Fibroblast of skin of right biceps (primary cell): ENCODE data around the gene CFAP20DC.
A peak's percentile ranks its signal among the peaks of the same experiment; 100 is the strongest.

Experiments used
- DNase-seq: peaks from one replicate; pipeline ENCODE4 v3.0.0-alpha.2; 2013

CFAP20DC gene

GRCh38 chr3:58798312-58798711, 251.5 kb downstream of the CFAP20DC start:
- no peak for DNase-seq

- DNase-seq: no peak
Measured at GRCh38 chr3:58794750-58795149, 255.1 kb downstream of the CFAP20DC start.

GRCh38 chr3:58793938-58794337, 255.9 kb downstream of the CFAP20DC start:
- DNase-seq: no peak

- peak; percentile 65 for DNase-seq
Measured at GRCh38 chr3:58792921-58793451, 256.8 kb downstream of the CFAP20DC start.

GRCh38 chr3:58789385-58789784, 260.4 kb downstream of the CFAP20DC start:
- no peak for DNase-seq

- DNase-seq: no peak
Measured at GRCh38 chr3:58784888-58785287, 264.9 kb downstream of the CFAP20DC start.

GRCh38 chr3:58784425-58784824, 265.4 kb downstream of the CFAP20DC start:
- no peak for DNase-seq

GRCh38 chr3:58783845-58784244, 266.0 kb downstream of the CFAP20DC start:
- no peak for DNase-seq

GRCh38 chr3:58779934-58780333, 269.9 kb downstream of the CFAP20DC start:
- no peak for DNase-seq

- DNase-seq: no peak
Measured at GRCh38 chr3:58776231-58776630, 273.6 kb downstream of the CFAP20DC start.

- DNase-seq: no peak
Measured at GRCh38 chr3:58772462-58772861, 277.4 kb downstream of the CFAP20DC start.

GRCh38 chr3:58769065-58769464, 280.8 kb downstream of the CFAP20DC start:
- no peak for DNase-seq

- no peak for DNase-seq
Measured at GRCh38 chr3:58766587-58767282, 283.1 kb downstream of the CFAP20DC start.

GRCh38 chr3:58755150-58755549, 294.7 kb downstream of the CFAP20DC start:
- DNase-seq: no peak

GRCh38 chr3:58754074-58754473, 295.8 kb downstream of the CFAP20DC start:
- no peak for DNase-seq

GRCh38 chr3:58751882-58752567, 297.8 kb downstream of the CFAP20DC start:
- no peak for DNase-seq

- no peak for DNase-seq
Measured at GRCh38 chr3:58751235-58751634, 298.6 kb downstream of the CFAP20DC start.

- DNase-seq: no peak
Measured at GRCh38 chr3:58749948-58750347, 299.9 kb downstream of the CFAP20DC start.

GRCh38 chr3:58748024-58748423, 301.8 kb downstream of the CFAP20DC start:
- DNase-seq: no peak

- no peak for DNase-seq
Measured at GRCh38 chr3:58746758-58747157, 303.1 kb downstream of the CFAP20DC start.

- no peak for DNase-seq
Measured at GRCh38 chr3:58743296-58743695, 306.5 kb downstream of the CFAP20DC start.

GRCh38 chr3:58742239-58742638, 307.6 kb downstream of the CFAP20DC start:
- DNase-seq: no peak

- no peak for DNase-seq
Measured at GRCh38 chr3:58737644-58738043, 312.2 kb downstream of the CFAP20DC start.

GRCh38 chr3:58731673-58732072, 318.2 kb downstream of the CFAP20DC start:
- no peak for DNase-seq
